Stomach (tissue), 4 donors: Measurements from ENCODE around the gene RAI14.

Experiments
- CTCF ChIP-seq, 7 experiments: fragments of 450-650 bp in 4 of 7; fragments of 200-600 bp in 3 of 7; sonication (generic) in 3 of 7; IDR thresholded peaks; one replicate each; pipeline ENCODE4 v1.5.1; 2016 to 2019; ENCODE audit warnings: antibody characterized with exemption in 7 of 7, control low read depth in 2 of 7, mild to moderate bottlenecking in 1 of 7
- POLR2A ChIP-seq, 4 donors: fragments of 450-650 bp; IDR thresholded peaks; one replicate each; pipeline ENCODE4 v1.6.1; 2016; ENCODE audit warnings: antibody characterized with exemption in 4 of 4, control low read depth in 2 of 4, mild to moderate bottlenecking in 1 of 4, moderate library complexity in 1 of 4

- TF ChIP-seq CTCF (IDR thresholded peaks at IDR 0.05) (no peak), POLR2A (IDR thresholded peaks at IDR 0.05) (no peak)
Measured at GRCh38 chr5:34842554-34842953, 186.4 kb downstream of the RAI14 start.
